A549 (cell line): ENCODE results near the gene GLRA1. TPM values are rescaled to one million over a fixed set of nuclear protein-coding genes. Genes with fewer than 3 reads are reported as not detected.

ENCODE experiments used
- ATAC-seq, 2 experiments: fragments of 200-7000 bp in 1 of 2; fragments of >200 bp in 1 of 2; cut with Nextera tagmentation in 1 of 2; cut with Tn5 transposase in 1 of 2; 3 replicates each; pipeline versions ENCODE4 v1.8.0 to v1.9.1; 2018 to 2020; ENCODE audit warnings: mild to moderate bottlenecking in 1 of 2, moderate library complexity in 1 of 2
- CTCF ChIA-PET: fragments of 300-600 bp; sonication (Branson Sonifier 250); formaldehyde crosslinking; extraction: SDS; loops from one replicate; lab custom pipeline; 2021; ENCODE audit warnings: antibody characterized with exemption, inconsistent platforms; lab: Yijun Ruan, JAX
- POLR2A ChIA-PET: fragments of 350-600 bp; formaldehyde crosslinking; extraction: SDS; loops from one replicate; lab custom pipeline; 2021; ENCODE audit warnings: antibody characterized with exemption, inconsistent platforms; lab: Yijun Ruan, JAX
- DNase-seq, 2 experiments: peaks; one replicate each; pipeline versions ENCODE4 v3.0.0 to v3.0.0-alpha.2; 2011 to 2016; ENCODE audit warnings: low read depth in 1 of 2, low spot score in 1 of 2
- FAIRE-seq: peaks from 2 replicates; lab custom pipeline; 2011; peaks lifted over from hg19 to GRCh38; lab: Jason Lieb, UNC
- H3K27ac ChIP-seq, 2 experiments: fragments of >200 bp; sonication (Bioruptor Twin); formaldehyde crosslinking; 3 replicates each; pipeline ENCODE4 v1.5.1; 2016 to 2017
- H3K4me1 ChIP-seq: fragments of >200 bp; sonication (Bioruptor Twin); formaldehyde crosslinking; 3 replicates; pipeline ENCODE4 v1.6.1; 2016
- H3K4me2 ChIP-seq: fragments of >200 bp; sonication (Bioruptor Twin); formaldehyde crosslinking; 3 replicates; pipeline ENCODE4 v1.6.1; 2016
- H3K4me3 ChIP-seq: fragments of >200 bp; sonication (Bioruptor Twin); formaldehyde crosslinking; 3 replicates; pipeline ENCODE4 v1.5.1; 2016
- H3K9me3 ChIP-seq: fragments of >200 bp; sonication (Bioruptor Twin); formaldehyde crosslinking; 3 replicates; pipeline ENCODE4 v1.6.1; 2016
- CHD4 ChIP-seq: fragments of 200-600 bp; sonication (generic); IDR thresholded peaks from 2 replicates; pipeline ENCODE4 v1.6.1; 2016; ENCODE audit warnings: antibody characterized with exemption, mild to moderate bottlenecking, borderline replicate concordance
- FOSB ChIP-seq: fragments of 250-450 bp; sonication (Bioruptor Pico); IDR thresholded peaks from 2 replicates; pipeline ENCODE4 v1.5.0; 2020; ENCODE audit warnings: mild to moderate bottlenecking, moderate library complexity
- FOSL2 ChIP-seq, 2 experiments: fragments of 450-650 bp in 1 of 2; fragments of >200 bp in 1 of 2; sonication (Bioruptor Twin) in 1 of 2; formaldehyde crosslinking; IDR thresholded peaks; 2 replicates each; pipeline versions ENCODE4 v1.5.0 to v1.6.1; 2016 to 2020; ENCODE audit warnings: mild to moderate bottlenecking in 1 of 2, moderate library complexity in 1 of 2
- FOXS1 ChIP-seq: fragments of 250-450 bp; sonication (Bioruptor Pico); IDR thresholded peaks from 2 replicates; pipeline ENCODE4 v1.5.0; 2020; ENCODE audit warnings: mild to moderate bottlenecking, moderate library complexity
- GATA3 ChIP-seq: IDR thresholded peaks from 2 replicates; pipeline ENCODE4 v1.6.1; 2012; ENCODE audit warnings: borderline replicate concordance
- HOXB5 ChIP-seq: fragments of 250-450 bp; sonication (Bioruptor Pico); IDR thresholded peaks from 2 replicates; pipeline ENCODE4 v1.5.0; 2020; ENCODE audit warnings: mild to moderate bottlenecking, moderate library complexity
- KDM1A ChIP-seq: fragments of 200-600 bp; sonication (generic); IDR thresholded peaks from 2 replicates; pipeline ENCODE4 v1.6.1; 2016; ENCODE audit warnings: low read depth, mild to moderate bottlenecking
- MAFK ChIP-seq: fragments of 450-650 bp; IDR thresholded peaks from 2 replicates; pipeline ENCODE4 v1.6.1; 2014; ENCODE audit not compliant: partially characterized antibody
- NFE2L2 ChIP-seq: fragments of 150-350 bp; conservative IDR thresholded peaks from 2 replicates; pipeline ENCODE4 v1.6.1; 2014; ENCODE audit warnings: low read length
- PHF8 ChIP-seq: fragments of 200-600 bp; sonication (generic); IDR thresholded peaks from 2 replicates; pipeline ENCODE4 v1.6.1; 2016; ENCODE audit warnings: low read depth, mild to moderate bottlenecking, antibody characterized with exemption, moderate library complexity, borderline replicate concordance
- TP53 ChIP-seq: fragments of 250-450 bp; sonication (Bioruptor Pico); IDR thresholded peaks from 2 replicates; pipeline ENCODE4 v1.5.0; 2021; ENCODE audit warnings: mild to moderate bottlenecking, moderate library complexity
- WGBS: methylation state at CpG from one replicate; pipeline ENCODE4 v1.1.6; 2017; ENCODE audit errors: missing lambda C conversion rate; 5-methylcytosine and 5-hydroxymethylcytosine counted together
- polyA plus RNA-seq, 4 experiments: library from polyadenylated mRNA; depleted of rRNA in 3 of 4; stranded (reverse); fragments of >200 nt; fragmentation: RNase III in 1 of 4; extraction: RNeasy Plus Mini Kit Qiagen cat#74134 plus additional on column Dnase treatment in 1 of 4; gene quantifications; 2 replicates in 3 of 4; 3 replicates in 1 of 4; pipeline ENCODE4 v1.2.3, GENCODE V29; 2011 to 2017
- small RNA-seq, 6 experiments: library from RNA; depleted of rRNA; stranded (forward); fragments of <200 nt; gene quantifications; one replicate each; pipeline ENCODE3, GENCODE V24; 2012
- TF ChIP-seq, protein P1 (sequence below): IDR thresholded peaks from 2 replicates; pipeline ENCODE4 v1.6.1; 2012
- TF ChIP-seq, protein P2 (sequence below): fragments of 450-650 bp; IDR thresholded peaks from 2 replicates; pipeline ENCODE4 v1.6.1; 2014; ENCODE audit warnings: antibody characterized with exemption
- TF ChIP-seq, protein P3 (sequence below): IDR thresholded peaks from 2 replicates; pipeline ENCODE4 v1.6.1; 2012

GLRA1 gene
- polyA plus RNA-seq, 2 of the 4 experiments (the other 2 are of a cell fraction) = not detected

- ATAC-seq = no peak
- DNase-seq = no peak
- peak; percentile 54 for FAIRE-seq
- 73% methylated on average over 3 of the region's 3 CpGs for WGBS
- no peaks in the 10 kb centered on the region for H3K9me3 ChIP-seq
- H3K27ac ChIP-seq = no peak overlapping the region
- peak overlapping the region; percentile 7; the same call in 1 of the 3 replicates for H3K4me2 ChIP-seq
- POLR2A ChIA-PET = interaction anchor here (2.7 kb wide), 1 partner anchor 8 kb away, joined by 18 read pairs; the partner anchor contains the start of gene G3BP1
- CTCF ChIA-PET = no interaction called here
- H3K4me3 ChIP-seq = no peak overlapping the region
- H3K4me1 ChIP-seq = peaks cover 68% of the 10 kb centered on the region
- no peak for TF ChIP-seq GATA3
Measured at GRCh38 chr5:151779531-151780125, 145.0 kb downstream of the GLRA1 start.

DNA sequence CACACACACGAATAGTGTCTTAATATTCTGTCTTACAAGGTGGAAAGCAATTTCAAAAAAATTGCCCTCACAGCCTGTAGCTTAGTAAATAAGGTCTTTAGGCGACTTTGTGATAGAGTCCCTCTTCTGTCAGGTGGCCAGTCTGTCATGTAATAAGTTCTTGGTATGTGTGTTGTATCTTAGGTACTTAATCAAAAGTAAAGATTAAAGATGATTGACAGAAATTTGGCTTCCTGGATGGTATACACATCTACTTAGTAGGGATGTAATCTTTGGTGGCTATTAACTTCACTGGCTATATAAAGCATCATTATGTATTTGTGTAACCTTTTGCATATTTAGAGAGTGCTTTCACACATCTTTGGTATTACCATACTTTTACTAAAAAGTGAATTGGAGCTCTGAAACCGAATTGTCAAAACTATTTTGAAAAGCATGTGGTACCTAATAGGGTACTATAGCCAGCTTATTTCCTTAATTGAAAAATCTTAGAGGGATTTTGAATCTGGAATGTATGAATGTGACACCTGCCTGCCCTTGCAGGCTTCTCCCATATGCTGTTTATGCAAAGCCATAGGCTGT, 149.5 kb downstream of the GLRA1 start:
- H3K4me2 ChIP-seq = peak overlapping the region; percentile 95
- H3K4me3 ChIP-seq = peak overlapping the region; percentile 87; the same call in 2 of the 3 replicates
- FAIRE-seq (no peak), DNase-seq (no peak), ATAC-seq (no peak)
- H3K4me1 ChIP-seq = peaks cover 46% of the 10 kb centered on the region
- CTCF ChIA-PET = interaction anchor here (1.4 to 1.8 kb wide), 2 partner anchors 10 to 328 kb away, joined by 3 to 4 read pairs; partner anchors contain the start of gene SLC36A1
- POLR2A ChIA-PET = no interaction called here
- no peak overlapping the region for H3K27ac ChIP-seq
- WGBS = 29% methylated on average over 3 of the region's 3 CpGs
- TF ChIP-seq FOSB (no peak), NFE2L2 (no peak), PHF8 (no peak), KDM1A (no peak)
- TF ChIP-seq, protein P1, sequence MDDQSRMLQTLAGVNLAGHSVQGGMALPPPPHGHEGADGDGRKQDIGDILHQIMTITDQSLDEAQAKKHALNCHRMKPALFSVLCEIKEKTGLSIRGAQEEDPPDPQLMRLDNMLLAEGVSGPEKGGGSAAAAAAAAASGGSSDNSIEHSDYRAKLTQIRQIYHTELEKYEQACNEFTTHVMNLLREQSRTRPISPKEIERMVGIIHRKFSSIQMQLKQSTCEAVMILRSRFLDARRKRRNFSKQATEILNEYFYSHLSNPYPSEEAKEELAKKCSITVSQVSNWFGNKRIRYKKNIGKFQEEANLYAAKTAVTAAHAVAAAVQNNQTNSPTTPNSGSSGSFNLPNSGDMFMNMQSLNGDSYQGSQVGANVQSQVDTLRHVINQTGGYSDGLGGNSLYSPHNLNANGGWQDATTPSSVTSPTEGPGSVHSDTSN = no peak
- TF ChIP-seq, all 56 proteins: peak for 0
- H3K9me3 ChIP-seq = no peaks in the 10 kb centered on the region

DNA sequence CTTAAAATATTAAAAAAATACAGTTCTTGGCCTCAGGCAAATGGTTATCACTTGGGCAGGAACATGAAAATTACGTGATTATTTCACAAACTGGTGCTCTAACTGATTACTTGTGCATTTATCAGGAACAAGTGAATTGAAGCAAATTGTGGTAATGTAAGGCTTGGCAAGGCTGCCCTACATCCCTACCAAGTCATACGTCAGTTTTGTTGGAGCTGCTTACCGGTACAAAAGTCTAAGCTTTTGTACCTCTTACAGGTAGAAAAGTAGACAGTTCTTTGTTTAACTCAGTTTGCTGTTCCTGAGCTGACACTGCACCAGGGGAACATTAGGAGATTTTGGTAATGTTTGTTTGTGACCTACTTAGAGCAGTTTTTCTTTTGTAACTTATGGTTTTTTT, 150.7 kb downstream of the GLRA1 start:
- WGBS = 6% methylated on average over 3 of the region's 3 CpGs
- ChIA-PET POLR2A (no interaction called here), CTCF (interaction anchor here (1.3 to 1.8 kb wide), 3 partner anchors 11 to 327 kb away, joined by 3 to 6 read pairs (median 4); partner anchors contain the start of gene SLC36A1)
- H3K9me3 ChIP-seq = no peaks in the 10 kb centered on the region
- FAIRE-seq (no peak), DNase-seq (no peak), ATAC-seq (no peak)
- TF ChIP-seq FOSL2 (IDR thresholded peaks at IDR 0.05) (no peak), FOSL2 (CRISPR knock-in tag; IDR thresholded peaks at IDR 0.05) (no peak), CHD4 (no peak), HOXB5 (CRISPR knock-in tag) (no peak), FOXS1 (CRISPR knock-in tag) (no peak)
- TF ChIP-seq, protein P2, sequence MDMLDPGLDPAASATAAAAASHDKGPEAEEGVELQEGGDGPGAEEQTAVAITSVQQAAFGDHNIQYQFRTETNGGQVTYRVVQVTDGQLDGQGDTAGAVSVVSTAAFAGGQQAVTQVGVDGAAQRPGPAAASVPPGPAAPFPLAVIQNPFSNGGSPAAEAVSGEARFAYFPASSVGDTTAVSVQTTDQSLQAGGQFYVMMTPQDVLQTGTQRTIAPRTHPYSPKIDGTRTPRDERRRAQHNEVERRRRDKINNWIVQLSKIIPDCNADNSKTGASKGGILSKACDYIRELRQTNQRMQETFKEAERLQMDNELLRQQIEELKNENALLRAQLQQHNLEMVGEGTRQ = no peak
- H3K27ac ChIP-seq = no peak overlapping the region
- H3K4me2 ChIP-seq = peak overlapping the region; percentile 95
- H3K4me3 ChIP-seq = peak overlapping the region; percentile 87
- peaks cover 41% of the 10 kb centered on the region for H3K4me1 ChIP-seq

DNA sequence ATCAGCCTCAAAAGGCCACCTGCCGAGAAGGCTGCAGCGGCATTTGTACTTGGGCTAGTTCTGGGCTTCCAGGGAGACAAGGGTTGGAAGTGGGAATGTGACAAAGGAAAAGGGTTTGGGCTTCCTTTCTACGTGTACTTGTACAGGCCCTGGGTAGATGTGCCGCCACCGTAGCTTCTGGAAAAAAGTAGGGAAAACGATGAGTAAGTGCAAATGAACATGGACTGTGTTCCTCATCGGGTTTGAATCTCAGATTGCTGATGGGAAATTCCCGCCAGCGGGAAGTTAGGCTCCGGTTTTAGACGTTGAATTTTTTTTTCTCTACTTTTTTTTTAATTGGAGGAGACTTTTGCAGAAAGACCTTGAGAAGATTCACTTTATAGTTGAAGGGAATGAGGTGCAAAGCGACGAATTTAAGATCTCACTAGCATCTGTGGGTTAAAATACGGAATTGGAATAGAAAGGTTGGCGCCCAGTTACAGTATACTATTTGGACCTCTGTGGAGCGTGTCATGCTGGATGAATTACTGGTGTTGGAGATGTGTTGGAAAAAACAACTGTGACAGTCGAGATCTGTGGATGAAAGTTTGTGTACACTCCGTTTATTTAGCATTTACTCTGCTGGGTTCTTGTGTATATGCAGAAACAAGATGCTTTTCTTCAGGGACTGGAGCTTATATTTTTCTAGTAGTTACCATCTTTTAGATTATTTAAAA, 151.6 kb downstream of the GLRA1 start:
- FAIRE-seq (no peak), ATAC-seq (no peak), DNase-seq (no peak)
- H3K27ac ChIP-seq = peak overlapping the region; percentile 89 to 96
- peak overlapping the region; percentile 95 for H3K4me2 ChIP-seq
- 1% methylated on average over 18 of the region's 18 CpGs for WGBS
- POLR2A ChIA-PET = interaction anchor here (1.9 to 3.0 kb wide), 2 partner anchors 15 to 74 kb away, joined by 10 to 22 read pairs; partner anchors contain the start of gene ATOX1
- peak overlapping the region; percentile 87 for H3K4me3 ChIP-seq
- TF ChIP-seq TP53 (no peak), MAFK (peak; percentile 12)
- TF ChIP-seq, protein P3, sequence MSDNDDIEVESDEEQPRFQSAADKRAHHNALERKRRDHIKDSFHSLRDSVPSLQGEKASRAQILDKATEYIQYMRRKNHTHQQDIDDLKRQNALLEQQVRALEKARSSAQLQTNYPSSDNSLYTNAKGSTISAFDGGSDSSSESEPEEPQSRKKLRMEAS = peak; percentile 2; the same call in 1 of the 2 replicates
- H3K9me3 ChIP-seq = no peaks in the 10 kb centered on the region
- peaks cover 41% of the 10 kb centered on the region for H3K4me1 ChIP-seq
- CTCF ChIA-PET = interaction anchor here (0.7 to 1.8 kb wide), 5 partner anchors 11 to 326 kb away, joined by 3 to 6 read pairs (median 3); partner anchors contain the start of gene SLC36A1

Small RNA genes lying within 50 kb of the gene (small RNA-seq; reads per million reads assigned to genes)
- 0 reads per million in 6 experiments for gene RNA5SP198

Other genes with a start within 250 kb of the GLRA1 start
- gene SPARC, start 237.9 kb downstream of the GLRA1 start, polyA plus RNA-seq (2011; rRNA removed) = 23.1 and 33.8 TPM in 2 replicates
- gene SPARC, start 237.9 kb downstream of the GLRA1 start, polyA plus RNA-seq (2017; fragmentation: RNase III; extraction: RNeasy Plus Mini Kit Qiagen cat#74134 plus additional on column Dnase treatment) = 29.1 to 53.4 TPM (median 45.7 TPM) in 3 replicates
- 58.1 and 78.8 TPM in 2 replicates for gene ATOX1, start 166.2 kb downstream of the GLRA1 start, polyA plus RNA-seq (2011; rRNA removed)
- gene ATOX1, start 166.2 kb downstream of the GLRA1 start, polyA plus RNA-seq (2017; fragmentation: RNase III; extraction: RNeasy Plus Mini Kit Qiagen cat#74134 plus additional on column Dnase treatment) = 215 to 223 TPM (median 218 TPM) in 3 replicates
- 126 and 167 TPM in 2 replicates for gene G3BP1, start 152.9 kb downstream of the GLRA1 start, polyA plus RNA-seq (2011; rRNA removed)
- gene G3BP1, start 152.9 kb downstream of the GLRA1 start, polyA plus RNA-seq (2017; fragmentation: RNase III; extraction: RNeasy Plus Mini Kit Qiagen cat#74134 plus additional on column Dnase treatment) = 176 to 178 TPM (median 176 TPM) in 3 replicates